Measurements from ENCODE around the gene MED20.
A peak's percentile ranks its signal among the peaks of the same experiment; 100 is the strongest.

Gene MED20

DNA sequence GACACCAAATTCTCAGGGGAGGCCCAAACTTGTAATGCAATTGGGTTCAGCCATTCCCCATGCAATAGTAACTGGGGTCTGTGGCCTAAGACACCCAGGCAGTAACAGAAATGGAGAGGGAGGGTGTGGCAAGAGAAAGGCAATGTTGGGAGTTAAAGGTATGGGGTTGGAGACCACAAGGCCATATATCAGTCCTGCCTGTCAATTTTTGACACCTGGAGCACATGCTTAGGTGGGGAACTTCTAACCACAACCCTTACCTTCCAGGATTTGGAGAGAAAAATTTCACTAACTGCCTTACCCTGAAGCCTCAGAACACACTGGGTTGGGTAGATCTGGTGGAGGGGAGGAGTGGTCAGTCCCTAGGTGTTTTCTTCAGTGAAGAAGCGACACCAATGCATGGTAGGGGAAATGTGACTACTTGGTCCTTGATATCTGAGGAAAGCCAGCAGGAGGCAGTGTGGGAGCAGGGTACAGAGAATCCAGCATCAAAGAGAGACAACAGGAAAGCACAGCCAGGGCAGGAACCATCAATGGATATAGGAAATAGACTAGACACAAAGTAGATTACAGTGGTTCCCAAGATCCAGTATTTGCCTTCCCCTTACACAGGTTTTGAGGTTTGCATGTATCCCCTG lies 18.9 kb downstream of the MED20 start:
- DNase-seq: no peak

DNA sequence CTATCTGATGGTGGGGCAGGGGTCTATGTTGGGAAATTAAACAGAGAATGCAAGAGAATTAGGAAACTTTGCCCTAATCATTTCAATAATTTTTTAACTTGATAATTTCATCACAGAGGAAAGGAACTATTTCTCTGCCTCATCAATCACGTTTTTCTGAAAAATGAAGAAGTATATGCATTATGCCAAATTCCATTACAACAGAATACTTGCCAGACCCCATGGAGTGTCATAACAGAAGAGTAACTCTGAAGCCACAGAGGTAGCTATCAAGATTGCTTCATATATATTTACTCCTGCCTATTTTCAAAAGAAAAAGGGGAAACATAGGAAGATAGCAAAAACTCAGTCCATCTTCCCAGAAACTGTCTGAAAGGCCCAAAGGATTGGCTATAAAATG lies 20.1 kb downstream of the MED20 start:
- DNase-seq: no peak

DNA sequence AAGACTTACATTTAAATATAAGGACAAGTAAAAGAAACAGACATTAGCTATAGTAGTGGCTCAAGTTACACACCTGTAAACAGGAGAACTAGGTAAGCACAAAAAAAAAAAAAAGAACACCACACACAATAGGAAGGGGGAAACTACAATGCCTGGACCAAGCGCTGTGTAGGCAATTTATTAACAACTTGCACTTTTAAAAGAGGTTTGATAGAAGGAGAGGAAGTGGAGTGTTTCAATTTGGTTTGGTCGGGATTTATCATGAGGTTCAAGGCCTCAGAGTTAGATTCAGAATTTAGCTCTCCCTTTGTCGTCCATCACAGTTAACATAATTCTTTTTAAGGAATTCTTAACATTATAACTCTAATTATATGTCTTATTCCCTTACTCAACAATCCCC lies 24.7 kb downstream of the MED20 start:
- DNase-seq: no peak

DNA sequence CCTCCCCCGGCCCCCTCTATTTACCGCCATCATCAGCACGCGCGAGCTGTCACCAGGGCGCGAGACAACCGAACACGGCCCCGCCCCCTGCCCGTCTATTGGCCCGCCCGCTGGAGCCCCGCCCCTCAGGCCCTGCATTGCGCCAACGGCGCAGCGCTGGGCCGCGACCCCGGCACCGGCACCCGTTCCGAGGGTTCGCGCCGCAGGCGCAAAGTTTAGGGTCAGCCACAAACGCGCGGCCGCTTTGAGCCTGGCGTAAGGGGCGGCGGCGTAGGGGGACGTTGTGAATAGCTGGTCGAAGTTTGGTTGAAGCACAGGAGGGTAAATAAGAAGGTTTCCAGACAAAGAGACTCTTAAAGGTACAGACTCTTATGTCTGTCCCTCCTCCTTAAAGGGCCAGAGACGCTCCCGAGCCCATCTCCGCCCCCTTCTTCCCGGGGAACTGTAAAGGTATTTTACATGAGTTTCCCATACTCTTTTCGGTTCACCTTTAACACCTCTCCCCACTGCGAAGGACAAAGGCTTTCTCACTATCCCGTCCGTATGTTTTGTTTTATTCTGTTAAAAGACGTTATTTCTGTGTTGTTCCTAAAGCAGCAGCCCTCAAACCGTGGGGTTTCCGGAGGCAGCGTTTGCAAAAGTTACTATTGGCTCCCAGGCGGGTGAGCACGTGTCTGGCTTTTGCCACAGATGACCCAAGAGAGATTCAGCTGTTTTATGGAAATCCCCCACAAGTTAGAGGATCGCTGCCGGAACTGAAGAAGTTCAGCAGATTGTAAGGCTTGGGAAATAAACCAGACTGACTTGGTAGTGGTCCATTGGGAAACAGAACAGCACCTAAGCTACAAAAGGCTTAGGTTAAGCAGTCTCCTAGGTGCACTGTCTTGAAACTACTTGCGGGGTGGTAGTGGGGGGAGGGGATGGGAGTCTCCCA lies 25.4 kb downstream of the MED20 start, which contains the start of gene USP49:
Gene USP49 (minus strand): TSS at position 76 of the 934 bp plus-strand sequence. CDS start 88,392 bp downstream, outside the sequence.
- DNase-seq: peak; percentile 87 to 90

DNA sequence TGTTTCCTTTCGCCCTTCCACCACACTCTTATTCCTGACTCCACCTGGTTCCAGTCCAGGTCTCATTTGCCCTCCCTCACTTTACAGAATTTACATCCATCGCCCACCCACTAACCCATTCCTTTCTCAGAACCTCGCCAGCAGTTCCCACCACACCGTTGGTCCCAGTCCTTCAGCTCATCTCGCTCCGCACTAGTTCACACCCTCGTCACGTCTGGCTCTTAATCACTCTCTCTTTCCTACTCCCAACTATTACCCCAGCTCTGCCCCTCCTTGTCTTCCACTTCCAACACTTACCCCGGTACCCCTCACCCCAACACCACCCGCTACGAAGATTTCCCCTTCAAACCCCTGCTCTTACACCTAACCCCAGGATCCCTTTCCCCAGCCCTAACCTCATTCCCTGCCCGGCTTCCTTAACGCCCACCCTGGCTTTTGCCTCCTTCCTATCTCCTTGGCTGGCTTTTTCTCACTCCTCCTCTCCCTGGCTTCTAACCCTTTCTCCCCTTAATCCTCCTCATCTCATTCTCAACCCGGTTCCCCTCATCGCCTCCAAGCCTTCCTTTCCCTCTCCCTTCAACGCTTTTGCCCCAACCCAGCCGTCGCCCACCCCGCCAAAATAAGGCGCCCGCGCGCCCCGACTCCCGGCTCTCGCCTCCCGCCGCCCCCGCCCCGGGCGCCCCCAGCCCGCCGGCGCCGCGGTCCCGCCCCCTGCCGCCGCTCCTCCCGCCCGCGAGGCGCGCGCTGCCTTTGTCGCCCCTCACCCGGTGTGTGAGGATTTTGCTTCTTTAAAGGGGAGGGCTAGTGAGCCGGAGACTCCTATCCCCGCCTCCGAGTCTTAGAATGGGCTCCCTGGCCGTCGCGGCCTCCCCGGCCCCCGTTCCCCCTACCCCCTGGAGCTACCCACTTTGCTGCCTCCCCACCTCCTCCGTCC lies 26.3 kb downstream of the MED20 start:
- DNase-seq: no peak

DNA sequence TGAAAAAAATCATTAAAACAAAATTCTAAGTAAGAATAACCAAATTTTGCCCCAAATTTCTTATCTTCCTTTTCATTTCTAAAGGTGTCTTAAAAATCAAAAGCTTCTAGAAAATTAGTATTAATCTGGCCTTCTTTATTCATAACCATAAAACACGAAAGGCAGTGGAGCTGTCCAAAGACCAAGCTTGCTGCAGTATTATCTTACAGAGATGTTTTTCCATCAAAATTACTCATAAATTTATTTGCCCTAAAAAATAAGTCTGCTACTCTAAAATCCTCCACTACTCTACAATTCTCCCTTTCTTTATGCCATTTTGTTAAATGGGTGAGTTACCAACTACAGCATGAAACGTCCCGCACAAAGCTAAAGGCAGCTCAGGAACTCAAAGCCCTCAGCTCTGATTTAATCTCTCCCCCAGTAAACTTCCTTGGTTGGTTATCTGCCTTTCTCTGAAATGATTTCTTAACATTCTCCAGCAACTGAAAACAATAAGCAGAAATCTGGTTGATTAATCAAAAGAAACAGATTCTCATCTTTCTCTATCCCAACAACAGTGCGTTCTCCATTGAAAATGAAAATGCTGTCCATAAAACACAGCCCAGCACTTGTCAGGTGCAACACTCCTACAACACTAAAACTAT lies 27.9 kb downstream of the MED20 start:
- DNase-seq: no peak

DNA sequence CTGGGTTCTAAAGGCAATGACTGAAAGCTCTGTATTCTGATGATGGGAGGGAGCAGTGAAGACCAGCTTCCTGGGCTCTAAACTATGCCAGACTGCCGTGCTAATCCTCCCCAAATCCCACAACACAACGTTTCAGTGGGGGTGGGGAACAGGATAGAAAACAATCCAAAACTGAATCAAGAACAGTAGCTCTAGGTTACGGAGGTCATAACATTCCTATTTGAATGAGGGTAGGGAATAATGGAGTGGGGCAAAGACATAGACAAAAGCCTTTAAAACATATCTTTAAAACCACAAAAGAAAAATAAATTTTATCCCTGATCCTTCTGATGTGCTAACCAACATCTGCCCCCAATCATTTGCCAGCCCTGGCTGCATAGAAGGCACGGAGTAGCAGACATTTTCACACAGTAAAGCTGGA lies 33.6 kb downstream of the MED20 start:
- no peak for DNase-seq

DNA sequence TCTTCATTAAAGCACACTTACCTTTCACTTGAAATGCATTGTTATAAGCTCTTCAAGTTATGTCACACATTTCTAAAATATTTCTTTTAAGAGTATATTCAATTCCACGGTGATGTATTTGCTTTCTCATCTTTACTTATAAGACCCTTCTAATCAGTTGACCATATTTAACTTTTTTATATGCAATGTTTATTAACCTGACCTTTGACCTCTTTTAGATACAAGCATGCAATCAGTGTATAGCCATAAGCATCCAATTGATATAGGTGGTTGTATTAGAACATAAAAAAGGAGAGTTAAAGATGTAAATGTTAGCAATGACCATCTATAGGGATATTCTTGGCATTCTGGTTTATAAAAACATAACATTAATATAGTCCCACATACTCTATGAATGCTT lies 35.0 kb downstream of the MED20 start:
- DNase-seq: no peak

DNA sequence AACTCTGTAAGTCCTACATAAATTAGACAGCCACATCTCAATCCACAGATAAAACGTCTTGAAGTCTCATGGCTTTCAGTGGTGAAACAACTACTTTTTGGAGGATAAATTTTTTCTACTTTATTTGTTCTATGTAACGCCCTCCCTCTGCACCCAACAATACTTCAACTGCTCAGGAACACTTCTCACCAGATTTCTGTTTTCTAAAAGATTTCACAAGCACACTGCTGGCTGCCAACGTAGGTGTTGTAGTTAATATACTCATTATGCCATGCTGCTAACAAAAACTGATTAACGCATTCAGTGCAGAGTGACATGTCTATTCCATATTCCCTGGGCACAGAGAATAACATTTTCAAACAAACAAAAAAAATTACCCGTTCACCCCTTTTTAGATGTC lies 36.0 kb downstream of the MED20 start:
- no peak for DNase-seq

DNA sequence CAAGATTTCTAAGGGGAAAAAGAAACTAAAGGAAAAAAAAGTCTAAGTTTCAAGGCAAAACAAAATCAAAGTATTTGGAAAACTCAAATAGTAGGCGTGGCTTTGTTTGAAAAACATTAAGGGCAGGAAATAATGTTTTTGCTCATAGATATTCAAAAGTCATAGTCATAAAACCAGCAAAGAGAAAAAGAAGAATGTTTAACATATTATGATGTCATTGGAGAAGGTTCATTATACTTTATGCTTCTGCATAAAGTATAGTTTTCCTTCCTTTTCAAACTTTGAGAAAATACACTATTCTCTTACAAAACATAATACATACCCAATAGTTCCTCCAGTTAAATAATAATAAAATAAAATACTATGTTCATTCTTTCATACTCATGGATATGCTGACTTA lies 39.4 kb downstream of the MED20 start:
- no peak for DNase-seq

DNA sequence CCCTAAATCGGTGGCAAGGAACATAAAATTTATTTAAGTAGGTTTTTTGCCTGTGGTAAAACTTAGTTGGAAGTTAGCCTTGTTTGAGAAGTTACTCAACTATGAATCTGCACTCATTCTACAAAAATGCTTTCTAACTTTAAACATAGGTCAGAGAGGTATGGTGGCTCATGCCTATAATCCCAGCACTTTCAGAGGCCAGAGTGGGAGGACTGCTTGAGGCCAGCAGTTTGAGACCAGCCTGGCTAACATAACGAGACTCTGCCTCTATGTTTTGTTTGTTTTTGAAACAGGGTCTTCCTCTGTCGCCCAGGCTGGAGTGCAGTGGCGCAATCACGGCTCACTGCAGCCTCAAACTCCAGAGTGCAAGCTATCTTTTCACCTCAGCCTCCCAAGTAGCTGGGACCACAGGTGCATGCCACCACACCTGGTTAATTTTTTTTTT lies 42.0 kb downstream of the MED20 start:
- DNase-seq: no peak

DNA sequence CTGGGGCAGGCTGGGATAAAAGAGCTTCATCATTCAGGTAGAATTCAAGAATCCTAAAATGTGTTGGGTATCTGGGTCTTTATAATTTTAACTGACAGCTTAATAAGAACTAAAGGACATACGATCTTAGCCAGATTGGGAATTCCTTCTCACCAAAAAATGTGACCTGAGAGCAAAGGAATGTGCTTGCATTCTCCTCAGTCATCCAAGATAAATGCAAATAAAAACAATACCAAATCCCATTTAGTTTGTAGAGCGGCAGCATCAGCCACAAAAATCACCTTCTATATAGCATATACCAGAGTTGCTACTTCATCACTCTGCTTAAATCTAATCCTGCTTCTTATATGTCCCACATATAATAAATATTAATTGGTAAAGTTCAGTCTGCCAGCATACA lies 42.7 kb downstream of the MED20 start:
- no peak for DNase-seq

DNA sequence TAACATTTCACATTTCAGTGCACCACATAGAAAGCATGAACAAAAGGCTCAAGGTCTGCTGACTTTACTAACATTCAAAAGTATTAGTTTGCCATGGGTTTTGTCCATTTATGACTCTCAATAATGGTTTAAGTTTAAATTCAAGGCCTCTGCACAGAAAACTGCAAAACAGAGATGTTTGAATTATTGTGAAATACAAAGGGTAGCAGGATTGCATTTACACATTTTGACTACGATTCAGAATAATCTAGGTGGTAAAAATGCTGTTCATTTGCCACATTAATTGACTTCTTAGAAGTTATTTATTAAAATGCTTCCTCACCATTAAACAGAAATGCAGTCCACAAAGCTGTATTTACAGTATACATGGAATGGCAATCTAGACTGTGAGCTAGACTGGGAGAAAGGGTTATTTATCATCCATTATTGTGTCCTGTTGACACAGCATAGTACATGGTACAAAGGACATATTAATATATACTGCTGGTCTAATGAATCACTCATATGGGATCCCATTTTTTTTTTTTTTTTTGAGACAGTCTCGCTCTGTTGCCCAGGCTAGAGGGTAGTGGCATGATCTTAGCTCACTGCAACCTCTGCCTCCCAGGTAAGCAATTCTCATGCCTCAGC lies 43.8 kb downstream of the MED20 start:
- no peak for DNase-seq

DNA sequence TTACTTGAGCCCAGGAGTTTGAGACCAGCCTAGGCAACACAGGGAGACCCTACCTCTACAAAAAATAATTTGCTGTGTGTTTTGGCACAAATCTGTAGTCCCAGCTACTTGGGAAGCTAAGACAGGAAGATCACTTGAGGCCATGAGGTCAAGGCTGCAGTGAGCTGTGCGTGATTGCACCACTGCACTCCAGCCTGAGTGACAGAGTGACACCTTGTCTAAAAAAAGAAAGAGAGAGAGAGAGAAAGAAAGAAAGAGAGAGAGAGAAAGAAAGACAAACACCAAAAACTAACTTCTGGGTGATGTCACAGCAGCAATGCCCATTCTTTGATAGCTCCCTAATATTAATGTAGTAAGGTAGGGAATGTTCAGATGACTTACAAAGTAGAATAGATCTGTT lies 46.2 kb downstream of the MED20 start:
- no peak for DNase-seq

DNA sequence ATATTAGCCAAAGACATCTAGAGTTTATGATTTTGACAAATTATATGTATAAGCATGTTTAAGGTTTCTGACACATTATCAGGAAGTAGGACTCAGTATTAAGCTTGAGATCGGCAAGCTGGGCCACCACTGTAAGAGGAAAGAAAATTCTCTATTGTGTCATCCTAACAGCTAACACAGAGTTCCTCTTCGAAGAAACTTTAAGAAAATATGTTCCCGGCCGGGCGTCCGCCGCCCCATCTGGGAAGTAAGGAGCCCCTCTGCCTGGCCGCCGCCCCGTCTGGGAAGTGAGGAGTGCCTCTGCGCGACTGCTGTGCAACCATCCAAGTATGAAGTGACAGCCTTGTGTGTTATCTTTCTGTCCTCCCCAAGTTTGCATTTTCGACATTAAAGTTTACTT lies 48.8 kb downstream of the MED20 start:
- DNase-seq: no peak

DNA sequence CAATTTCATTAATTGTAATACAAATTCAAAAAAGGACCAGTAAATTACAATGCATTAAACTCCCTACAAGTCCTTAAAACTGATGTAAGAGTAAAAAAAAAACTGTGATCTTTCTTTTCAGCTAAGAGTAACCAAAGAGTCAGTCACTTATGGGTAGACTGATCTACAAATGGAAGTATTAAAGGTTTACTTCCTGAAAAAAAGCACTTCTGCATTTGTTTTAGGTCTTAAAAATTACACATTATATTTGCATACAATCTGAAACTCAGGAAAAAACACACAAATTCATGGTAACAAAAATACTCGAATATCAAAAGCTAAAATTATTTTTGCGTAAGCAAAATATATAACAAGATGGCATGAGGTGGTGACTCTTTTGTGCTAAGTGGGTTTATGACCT lies 49.2 kb downstream of the MED20 start:
- no peak for DNase-seq

DNA sequence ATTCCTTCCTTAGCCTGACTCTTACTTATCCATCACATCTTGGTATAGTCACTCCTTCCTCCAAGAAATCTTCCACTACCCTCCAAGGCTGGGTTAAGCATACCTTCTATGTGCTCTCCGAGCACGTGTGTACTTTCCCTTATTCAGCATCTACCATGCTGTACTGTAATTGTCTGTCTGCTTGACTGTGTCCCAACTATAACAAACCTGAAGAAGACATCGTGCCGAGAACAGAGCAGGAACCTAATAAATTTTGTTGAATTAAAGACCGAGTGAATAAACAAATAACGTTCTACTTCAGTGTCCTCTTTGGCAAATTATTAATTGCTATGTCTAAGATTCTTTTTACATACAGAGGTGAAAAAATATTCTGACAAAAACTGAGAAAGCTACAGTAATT lies 61.6 kb downstream of the MED20 start:
- DNase-seq: no peak

DNA sequence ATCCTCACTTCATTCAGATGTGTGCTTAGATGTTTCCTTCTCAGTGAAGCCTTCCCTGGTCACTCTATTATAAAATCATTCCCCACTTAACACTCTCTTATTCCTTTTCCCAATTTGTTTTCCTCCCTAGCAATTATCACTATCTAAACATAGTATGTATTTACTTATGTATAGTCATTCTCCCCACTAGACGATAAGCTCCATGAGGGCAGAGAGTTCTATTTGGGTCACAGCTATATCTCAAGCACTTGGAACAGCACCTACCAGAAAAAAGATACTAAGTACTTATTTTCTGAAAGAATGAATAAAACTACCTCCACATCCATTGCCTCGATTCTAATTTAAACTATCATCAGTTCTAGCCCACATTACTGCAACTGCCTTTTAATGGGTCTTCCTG lies 62.2 kb downstream of the MED20 start:
- no peak for DNase-seq

Data from NCI-H2081 (cell line).